Ovary (tissue), 3 donors: ENCODE data around the gene PDE1A.

Experiments
- CTCF ChIP-seq, 3 donors: fragments of 450-650 bp in 2 of 3; fragments of 200-600 bp in 1 of 3; IDR thresholded peaks; one replicate each; pipeline versions ENCODE4 v1.5.1 to v1.8.0; 2016 to 2022; ENCODE audit warnings: antibody characterized with exemption in 3 of 3, mild to moderate bottlenecking in 1 of 3
- EP300 ChIP-seq: sonication (generic); formaldehyde crosslinking; IDR thresholded peaks from one replicate; pipeline ENCODE4 v1.6.1; 2017; ENCODE audit warnings: antibody characterized with exemption
- POLR2A ChIP-seq: fragments of 450-650 bp; IDR thresholded peaks from one replicate; pipeline ENCODE4 v1.6.1; 2017; ENCODE audit warnings: antibody characterized with exemption, mild to moderate bottlenecking, moderate library complexity
- donor health status: DM: no; HTN: no; CAD: no.

- no peak for TF ChIP-seq EP300
- no peak for TF ChIP-seq CTCF (IDR thresholded peaks at IDR 0.05)
- TF ChIP-seq POLR2A = no peak
Measured at GRCh38 chr2:182447863-182448262, 21.0 kb upstream of the PDE1A start.
